Liver (tissue), 3 donors: Measurements from ENCODE around the gene TP53.

Experiments
- CTCF ChIP-seq: fragments of 150-350 bp; IDR thresholded peaks from 2 replicates; pipeline ENCODE4 v1.5.1; 2017; ENCODE audit warnings: improper control_type of control experiment, low read depth, low read length; ENCODE audit not compliant: missing input control
- EGR1 ChIP-seq, 2 donors: IDR thresholded peaks; 2 replicates each; pipeline ENCODE4 v1.6.1; 2016 to 2018; ENCODE audit warnings: antibody characterized with exemption in 2 of 2, low read depth in 2 of 2
- MAX ChIP-seq: IDR thresholded peaks from 2 replicates; pipeline ENCODE4 v1.6.1; 2016; ENCODE audit warnings: antibody characterized with exemption
- RAD21 ChIP-seq, 2 donors: IDR thresholded peaks; 2 replicates each; pipeline ENCODE4 v1.6.1; 2016; ENCODE audit warnings: antibody characterized with exemption in 2 of 2, mild to moderate bottlenecking in 2 of 2
- REST ChIP-seq: IDR thresholded peaks from 2 replicates; pipeline ENCODE4 v1.6.1; 2016; ENCODE audit warnings: antibody characterized with exemption, mild to moderate bottlenecking
- SP1 ChIP-seq: IDR thresholded peaks from 2 replicates; pipeline ENCODE4 v1.6.1; 2018; ENCODE audit warnings: antibody characterized with exemption, mild to moderate bottlenecking
- TAF1 ChIP-seq: conservative IDR thresholded peaks from 2 replicates; pipeline ENCODE4 v1.6.1; 2016; ENCODE audit warnings: antibody characterized with exemption, mild to moderate bottlenecking
- donor health status: healthy.
- donor health status: healthy.

GRCh38 chr17:7695586-7695985 lies 8.3 kb upstream of the TP53 start:
- TF ChIP-seq CTCF, result no peak
- no peak for TF ChIP-seq SP1
- no peak for TF ChIP-seq MAX
- TF ChIP-seq TAF1, result no peak
- no peak for TF ChIP-seq REST
- TF ChIP-seq RAD21 (IDR thresholded peaks at IDR 0.05), result no peak
- TF ChIP-seq EGR1 (IDR thresholded peaks at IDR 0.05; ENCODE audit: low read depth in 2 of 2), result no peak
